Prostate gland (tissue), 2 donors: ENCODE data around the gene ENTPD1.

Experiments used
- CTCF ChIP-seq, 4 experiments: fragments of 200-600 bp in 2 of 4; fragments of 450-650 bp in 2 of 4; sonication (generic) in 2 of 4; IDR thresholded peaks; 1 replicate in 3 of 4; 2 replicates in 1 of 4; pipeline ENCODE4 v1.5.1; 2016 to 2019; ENCODE audit warnings: antibody characterized with exemption in 4 of 4, mild to moderate bottlenecking in 2 of 4, moderate library complexity in 2 of 4
- POLR2A ChIP-seq: fragments of 450-650 bp; IDR thresholded peaks from one replicate; pipeline ENCODE4 v1.6.1; 2016; ENCODE audit warnings: antibody characterized with exemption, mild to moderate bottlenecking
- POLR2AphosphoS5 ChIP-seq: sonication (generic); formaldehyde crosslinking; IDR thresholded peaks from one replicate; pipeline ENCODE4 v1.6.1; 2017; ENCODE audit warnings: antibody characterized with exemption

- TF ChIP-seq POLR2AphosphoS5 (no peak), CTCF (IDR thresholded peaks at IDR 0.05) (no peak), POLR2A (no peak)
Measured at GRCh38 chr10:95831076-95831475, 75.1 kb downstream of the ENTPD1 start.
